Hepatocyte (in vitro differentiated cells): ENCODE measurements around the gene SLC25A18.

Experiments used
- EZH2 ChIP-seq: fragments of 200-600 bp; sonication (generic); IDR thresholded peaks from 2 replicates; pipeline ENCODE4 v1.6.1; 2016; ENCODE audit warnings: antibody characterized with exemption, mild to moderate bottlenecking, borderline replicate concordance
- EZH2phosphoT487 ChIP-seq: fragments of 200-600 bp; sonication (generic); IDR thresholded peaks from one replicate; pipeline ENCODE4 v1.6.1; 2018; ENCODE audit warnings: antibody characterized with exemption, mild to moderate bottlenecking, low read depth, moderate library complexity; ENCODE audit not compliant: unreplicated experiment, severe bottlenecking
- TF ChIP-seq, protein P1 (sequence below): fragments of 200-600 bp; sonication (generic); IDR thresholded peaks from 2 replicates; pipeline ENCODE4 v1.5.1; 2016; ENCODE audit warnings: antibody characterized with exemption, mild to moderate bottlenecking; ENCODE audit not compliant: poor library complexity

DNA sequence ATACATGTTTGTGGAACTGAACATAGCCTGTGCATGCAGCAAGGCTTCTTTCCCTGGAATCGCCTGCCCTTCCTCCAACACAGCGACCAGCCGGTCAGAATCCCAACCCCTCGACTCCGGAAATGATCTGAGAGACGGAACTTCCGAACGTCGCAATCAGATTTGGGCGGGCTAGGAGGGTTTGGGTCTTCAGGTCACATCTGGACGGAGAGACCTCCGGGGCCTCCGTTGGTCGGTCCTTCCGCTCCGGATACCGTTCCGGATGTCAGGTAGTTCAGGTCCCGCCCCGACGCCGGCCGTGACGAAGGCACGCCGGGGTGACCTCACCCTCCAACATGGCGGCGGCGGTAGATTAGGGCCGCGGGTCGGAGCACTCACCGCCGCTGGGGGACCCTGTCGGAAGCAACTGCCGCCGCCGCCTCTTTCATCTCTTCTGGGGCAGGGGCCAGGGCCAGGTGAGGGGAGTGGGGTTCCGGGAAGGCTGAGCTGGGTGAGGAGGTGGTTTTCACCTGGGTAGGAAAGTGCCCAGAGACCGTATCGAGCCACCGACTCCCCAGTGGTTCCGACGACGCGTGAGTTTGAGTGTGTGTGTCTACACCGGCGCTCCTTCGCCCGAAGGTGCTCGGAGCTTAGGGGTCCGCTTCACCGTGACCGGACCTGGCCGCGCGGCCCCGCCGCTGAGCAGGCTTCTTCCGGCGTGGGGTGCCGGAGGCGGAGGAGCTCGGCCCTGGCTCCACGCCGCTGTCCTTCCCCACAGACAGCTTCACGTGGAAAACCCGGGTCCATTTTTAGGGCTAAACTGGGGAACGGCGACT, 75.3 kb downstream of the SLC25A18 start, which contains the start of gene BCL2L13:
- TF ChIP-seq, protein P1, sequence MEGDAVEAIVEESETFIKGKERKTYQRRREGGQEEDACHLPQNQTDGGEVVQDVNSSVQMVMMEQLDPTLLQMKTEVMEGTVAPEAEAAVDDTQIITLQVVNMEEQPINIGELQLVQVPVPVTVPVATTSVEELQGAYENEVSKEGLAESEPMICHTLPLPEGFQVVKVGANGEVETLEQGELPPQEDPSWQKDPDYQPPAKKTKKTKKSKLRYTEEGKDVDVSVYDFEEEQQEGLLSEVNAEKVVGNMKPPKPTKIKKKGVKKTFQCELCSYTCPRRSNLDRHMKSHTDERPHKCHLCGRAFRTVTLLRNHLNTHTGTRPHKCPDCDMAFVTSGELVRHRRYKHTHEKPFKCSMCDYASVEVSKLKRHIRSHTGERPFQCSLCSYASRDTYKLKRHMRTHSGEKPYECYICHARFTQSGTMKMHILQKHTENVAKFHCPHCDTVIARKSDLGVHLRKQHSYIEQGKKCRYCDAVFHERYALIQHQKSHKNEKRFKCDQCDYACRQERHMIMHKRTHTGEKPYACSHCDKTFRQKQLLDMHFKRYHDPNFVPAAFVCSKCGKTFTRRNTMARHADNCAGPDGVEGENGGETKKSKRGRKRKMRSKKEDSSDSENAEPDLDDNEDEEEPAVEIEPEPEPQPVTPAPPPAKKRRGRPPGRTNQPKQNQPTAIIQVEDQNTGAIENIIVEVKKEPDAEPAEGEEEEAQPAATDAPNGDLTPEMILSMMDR: no peak
- TF ChIP-seq EZH2 (no peak), EZH2phosphoT487 (no peak)
